GM12872 (cell line): Measurements from ENCODE around the gene MORC1.

Experiments
- TF ChIP-seq, protein P1 (sequence below): IDR thresholded peaks from 3 replicates; pipeline ENCODE4 v1.5.1; 2011; ENCODE audit warnings: low read depth, mild to moderate bottlenecking, low read length, moderate library complexity; ENCODE audit not compliant: insufficient read depth

Gene MORC1

DNA sequence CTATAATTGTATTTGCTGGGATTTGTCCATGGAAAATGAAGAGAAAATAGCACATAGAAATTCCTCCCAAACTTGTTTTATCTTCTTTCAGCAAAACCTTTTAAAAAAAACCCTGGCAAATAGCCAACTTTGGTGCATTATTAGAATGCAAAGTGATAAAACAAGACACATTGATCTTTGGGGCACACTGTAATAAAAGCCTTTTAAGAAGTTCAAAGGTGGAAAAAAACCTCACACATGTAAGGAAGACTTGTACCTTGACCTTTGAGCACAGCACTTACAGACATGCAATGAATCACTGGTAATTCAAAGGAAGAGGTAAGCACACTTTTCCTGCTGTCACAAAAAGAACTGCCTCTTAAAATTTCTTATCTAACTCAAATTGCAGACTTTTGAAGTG is 8.0 kb upstream of the MORC1 start:
- TF ChIP-seq, protein P1, sequence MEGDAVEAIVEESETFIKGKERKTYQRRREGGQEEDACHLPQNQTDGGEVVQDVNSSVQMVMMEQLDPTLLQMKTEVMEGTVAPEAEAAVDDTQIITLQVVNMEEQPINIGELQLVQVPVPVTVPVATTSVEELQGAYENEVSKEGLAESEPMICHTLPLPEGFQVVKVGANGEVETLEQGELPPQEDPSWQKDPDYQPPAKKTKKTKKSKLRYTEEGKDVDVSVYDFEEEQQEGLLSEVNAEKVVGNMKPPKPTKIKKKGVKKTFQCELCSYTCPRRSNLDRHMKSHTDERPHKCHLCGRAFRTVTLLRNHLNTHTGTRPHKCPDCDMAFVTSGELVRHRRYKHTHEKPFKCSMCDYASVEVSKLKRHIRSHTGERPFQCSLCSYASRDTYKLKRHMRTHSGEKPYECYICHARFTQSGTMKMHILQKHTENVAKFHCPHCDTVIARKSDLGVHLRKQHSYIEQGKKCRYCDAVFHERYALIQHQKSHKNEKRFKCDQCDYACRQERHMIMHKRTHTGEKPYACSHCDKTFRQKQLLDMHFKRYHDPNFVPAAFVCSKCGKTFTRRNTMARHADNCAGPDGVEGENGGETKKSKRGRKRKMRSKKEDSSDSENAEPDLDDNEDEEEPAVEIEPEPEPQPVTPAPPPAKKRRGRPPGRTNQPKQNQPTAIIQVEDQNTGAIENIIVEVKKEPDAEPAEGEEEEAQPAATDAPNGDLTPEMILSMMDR, result no peak

DNA sequence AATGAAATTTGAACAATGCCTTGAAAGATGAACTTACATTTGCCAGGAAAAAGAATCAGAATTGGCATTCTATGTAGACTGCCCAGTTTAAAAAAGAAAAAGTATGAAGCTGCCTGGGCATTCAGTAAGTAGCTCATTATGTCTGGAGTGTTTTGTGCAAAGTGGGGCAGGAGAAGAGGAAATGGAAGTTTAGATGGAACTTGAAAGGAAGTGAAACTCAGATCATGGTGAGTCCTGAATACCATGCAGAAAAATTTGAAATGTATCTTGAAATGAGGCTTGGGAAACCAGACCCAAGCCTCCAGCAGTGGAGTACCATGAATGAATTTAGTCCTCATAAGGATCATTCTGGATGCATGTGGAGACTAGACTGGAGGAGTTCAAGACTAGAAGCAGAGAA is 4.8 kb upstream of the MORC1 start:
- TF ChIP-seq, protein P1, result no peak

DNA sequence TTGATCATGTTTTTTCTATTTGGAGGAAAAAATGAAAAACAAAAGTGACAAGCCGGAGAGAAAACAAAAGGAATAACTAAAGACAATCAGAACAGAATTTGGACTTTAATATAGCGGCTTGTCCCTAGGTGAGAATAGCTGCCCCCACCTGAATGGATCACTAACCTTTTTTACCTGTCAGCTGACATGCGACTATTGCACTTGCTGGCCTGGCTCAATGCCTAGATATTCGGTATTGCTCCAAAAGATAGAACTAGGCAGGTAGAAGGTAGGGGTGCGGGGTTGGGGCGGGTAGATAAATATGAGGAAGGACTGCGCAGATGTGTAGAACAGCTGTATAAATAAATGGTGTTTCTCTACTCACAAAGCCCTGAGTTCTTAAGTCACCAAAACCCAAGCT is 650 bp upstream of the MORC1 start:
- TF ChIP-seq, protein P1, result no peak

DNA sequence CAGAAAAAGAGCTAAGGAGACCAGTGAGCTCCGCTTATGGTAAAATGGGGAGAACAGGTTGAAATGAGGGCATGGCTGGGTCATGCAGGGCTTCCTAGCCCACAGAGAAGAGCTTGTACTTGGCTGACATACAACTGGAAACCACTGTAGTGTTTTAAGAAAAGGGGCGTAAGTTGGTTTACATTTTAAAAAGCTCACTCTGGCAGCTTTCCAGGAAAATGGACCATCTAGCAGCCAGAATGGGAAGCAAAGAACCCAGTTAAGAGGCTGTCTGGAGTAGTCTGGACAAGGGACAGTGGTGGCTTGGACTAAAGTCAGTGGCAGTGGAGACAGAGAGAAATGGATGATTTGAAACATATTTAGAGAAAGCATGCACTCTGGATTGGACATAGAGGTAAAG is 1.9 kb downstream of the MORC1 start:
- TF ChIP-seq, protein P1, result no peak

DNA sequence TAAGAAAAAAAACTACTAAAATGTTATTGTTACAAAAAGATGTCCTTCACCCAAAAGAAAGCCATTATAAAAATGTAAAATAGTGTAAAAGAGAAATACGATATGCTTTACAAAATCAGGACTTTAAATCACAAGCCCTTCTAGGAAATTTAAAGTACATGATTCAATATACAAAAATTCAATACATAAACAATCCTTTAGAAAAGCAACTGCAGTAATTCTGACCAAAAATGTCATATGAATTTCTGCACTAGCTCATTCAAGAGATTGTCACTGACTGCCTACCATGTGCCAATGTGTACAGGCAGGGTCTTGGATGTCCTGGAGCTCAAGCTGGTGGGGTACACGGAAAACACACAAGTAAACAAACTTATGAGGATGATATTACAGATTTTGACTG is 2.5 kb downstream of the MORC1 start:
- TF ChIP-seq, protein P1, result no peak

DNA sequence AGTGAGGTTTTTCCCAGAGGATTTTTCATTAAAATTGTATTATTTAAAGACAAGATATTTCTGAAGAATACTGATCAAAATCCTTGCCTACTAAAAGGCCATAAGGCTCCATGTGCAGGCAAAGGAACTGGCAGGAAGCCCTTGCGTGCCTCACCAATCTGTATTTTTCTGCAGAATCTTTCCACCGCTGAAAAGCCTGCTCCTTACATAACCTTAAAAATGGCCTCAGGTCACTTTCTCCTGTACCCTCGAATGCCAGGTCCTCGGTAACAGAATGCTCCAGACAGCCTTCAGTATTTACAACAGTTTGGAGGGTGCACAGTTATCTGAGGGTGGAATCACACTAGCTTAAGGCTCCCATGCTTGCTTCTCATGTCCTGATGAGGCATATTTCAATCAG is 3.2 kb downstream of the MORC1 start:
- TF ChIP-seq, protein P1, result no peak

DNA sequence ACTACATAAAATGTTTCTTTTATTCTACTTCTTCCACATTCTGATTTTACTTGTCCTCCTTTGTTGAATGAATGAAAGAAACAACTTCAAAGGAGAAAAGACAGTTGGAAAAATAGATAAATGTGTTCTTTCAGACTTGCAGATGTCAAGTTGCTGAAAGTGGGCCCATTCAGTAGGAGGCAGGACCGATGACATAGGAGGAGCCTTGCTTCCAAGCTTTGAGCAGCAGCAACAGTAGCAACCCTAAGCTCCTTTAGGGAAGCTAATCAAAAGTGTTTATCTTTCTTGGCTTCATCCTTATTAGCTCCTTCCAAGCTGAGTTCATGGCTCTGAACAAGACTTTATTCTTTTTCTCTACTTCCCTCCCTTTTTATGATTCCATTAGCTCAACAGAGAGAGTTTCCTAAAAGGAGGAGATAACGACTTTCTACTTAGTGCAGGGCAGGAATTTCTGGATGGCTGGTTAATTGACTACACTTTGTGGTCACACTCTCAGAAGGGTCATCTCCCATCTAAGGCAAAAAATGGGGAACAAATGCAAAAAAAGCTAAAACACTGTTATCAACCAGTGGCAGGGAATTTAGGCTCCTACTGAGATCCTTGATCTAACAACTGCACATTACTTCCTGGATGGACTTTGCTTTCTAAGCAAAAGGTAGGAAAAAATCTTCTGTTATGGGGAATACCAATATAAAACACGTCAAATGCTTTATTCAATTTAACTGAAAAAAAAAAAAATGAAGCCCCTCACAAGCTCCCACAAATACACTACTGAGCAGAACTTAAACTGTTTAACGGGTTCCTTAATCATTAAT is 4.8 kb downstream of the MORC1 start:
- TF ChIP-seq, protein P1, result no peak

DNA sequence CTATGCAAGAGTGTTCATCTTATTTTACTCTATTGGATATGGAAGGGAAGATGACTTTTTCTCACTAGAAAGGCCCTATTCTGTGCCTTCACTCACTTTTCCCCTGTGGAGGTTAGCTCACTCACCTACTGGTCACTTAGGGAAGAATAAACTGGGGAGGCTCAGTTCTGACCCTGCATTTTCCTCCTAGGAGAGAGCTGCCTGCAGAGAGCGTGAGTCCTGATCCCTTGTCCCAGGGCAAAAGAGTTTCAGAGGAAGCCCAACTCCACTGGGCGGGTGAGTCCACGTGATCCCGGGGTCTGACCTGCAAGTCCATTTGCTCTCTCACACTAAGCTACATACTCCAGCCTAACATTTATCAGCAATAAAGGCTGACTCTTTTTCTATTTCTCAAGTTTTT is 8.4 kb downstream of the MORC1 start:
- TF ChIP-seq, protein P1, result no peak
